GM18867 (cell line): ENCODE data around the gene KCNQ4.

ENCODE experiments used
- ATAC-seq: cut with Tn5 transposase; IDR thresholded peaks from one replicate; pipeline ENCODE4 v1.9.1; 2021; ENCODE audit warnings: mild to moderate bottlenecking, moderate library complexity; ENCODE audit not compliant: unreplicated experiment

Gene KCNQ4

GRCh38 chr1:40857737-40858136 is 74.2 kb downstream of the KCNQ4 start:
- no peak for ATAC-seq

- ATAC-seq: no peak
Observed at GRCh38 chr1:40858856-40859416, 75.3 kb downstream of the KCNQ4 start.

DNA sequence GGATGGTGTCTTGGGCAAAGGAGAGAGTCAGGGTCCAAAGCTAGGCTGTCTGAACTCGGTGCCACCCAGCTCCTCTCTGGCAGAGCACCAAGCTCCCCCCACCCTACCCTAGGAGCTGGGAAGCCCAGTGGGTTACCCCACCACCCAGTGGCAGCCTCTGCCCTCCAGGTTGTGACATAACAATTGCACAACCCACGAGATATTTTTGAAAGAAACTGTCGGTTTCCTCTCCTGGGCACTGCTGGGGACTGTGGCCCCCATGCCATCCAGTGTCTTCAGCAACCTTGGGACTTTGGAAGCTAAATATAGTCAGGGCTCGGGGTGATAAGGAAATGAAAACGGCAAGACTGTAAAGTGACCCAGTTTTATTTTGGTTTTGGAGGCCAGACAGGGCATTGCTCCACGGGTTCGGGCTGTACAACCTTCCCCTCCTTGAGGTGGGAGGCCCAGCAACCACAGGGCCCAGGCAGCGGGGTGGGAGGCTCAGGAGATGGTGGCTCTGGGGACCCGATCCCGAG is 77.2 kb downstream of the KCNQ4 start:
- no peak for ATAC-seq

- ATAC-seq: no peak
Observed at GRCh38 chr1:40861224-40862003, 77.8 kb downstream of the KCNQ4 start.

- peak; percentile 93 for ATAC-seq
Observed at GRCh38 chr1:40862008-40862863, 78.6 kb downstream of the KCNQ4 start, which contains the start of gene CITED4. Gene CITED4, minus strand, starts transcription at chr1:40862363. Its CDS starts 236 bp downstream, at chr1:40862127.

DNA sequence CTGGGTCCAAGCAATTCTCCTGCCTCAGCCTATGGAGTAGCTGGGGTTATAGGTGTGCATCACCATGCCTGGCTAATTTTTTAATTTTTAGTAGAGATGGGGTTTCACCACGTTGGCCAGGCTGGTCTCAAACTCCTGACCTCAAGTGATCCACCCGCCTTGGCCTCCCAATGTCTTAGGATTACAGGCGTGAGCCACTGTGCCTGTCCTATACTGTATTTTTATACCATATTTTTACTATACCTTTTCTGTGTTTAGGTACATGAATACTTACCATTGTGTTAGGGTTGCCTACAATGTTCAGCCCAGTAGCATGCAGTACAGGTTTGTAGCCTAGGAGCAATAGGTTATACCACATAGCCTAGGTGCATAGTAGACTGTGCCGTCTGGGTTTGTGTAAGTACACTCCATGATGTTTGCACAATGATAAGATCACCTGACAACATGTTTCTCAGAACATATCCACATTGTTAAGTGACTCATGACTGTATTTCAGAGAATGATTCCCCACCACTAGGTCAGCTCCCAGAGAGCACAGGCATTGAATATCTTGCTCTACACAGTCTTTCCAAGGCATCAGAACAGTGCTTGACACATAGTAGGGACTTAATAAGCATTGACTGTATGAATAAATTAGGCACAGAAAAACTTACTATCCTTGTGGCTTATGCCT is 84.6 kb downstream of the KCNQ4 start:
- ATAC-seq: no peak

- no peak for ATAC-seq
Observed at GRCh38 chr1:40870135-40870728, 86.6 kb downstream of the KCNQ4 start.

DNA sequence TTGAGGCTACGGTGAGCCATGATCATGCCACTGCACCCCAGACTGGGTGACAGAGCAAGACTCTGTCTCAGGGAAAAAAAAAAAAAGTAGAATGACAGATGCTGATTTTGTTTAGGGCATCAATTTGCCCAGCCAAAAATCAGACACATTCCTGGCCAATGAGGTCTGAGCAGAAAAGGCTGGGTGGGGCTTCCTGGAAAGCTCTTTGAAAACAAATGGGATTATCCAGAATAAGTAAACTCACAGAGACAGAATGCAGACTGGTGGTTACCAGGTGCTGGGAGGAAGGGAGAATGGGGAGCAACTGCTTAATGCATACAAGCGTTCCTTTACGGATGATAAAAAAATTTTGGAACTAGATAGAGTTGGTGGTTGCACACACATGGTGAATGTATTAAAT is 88.7 kb downstream of the KCNQ4 start:
- no peak for ATAC-seq

DNA sequence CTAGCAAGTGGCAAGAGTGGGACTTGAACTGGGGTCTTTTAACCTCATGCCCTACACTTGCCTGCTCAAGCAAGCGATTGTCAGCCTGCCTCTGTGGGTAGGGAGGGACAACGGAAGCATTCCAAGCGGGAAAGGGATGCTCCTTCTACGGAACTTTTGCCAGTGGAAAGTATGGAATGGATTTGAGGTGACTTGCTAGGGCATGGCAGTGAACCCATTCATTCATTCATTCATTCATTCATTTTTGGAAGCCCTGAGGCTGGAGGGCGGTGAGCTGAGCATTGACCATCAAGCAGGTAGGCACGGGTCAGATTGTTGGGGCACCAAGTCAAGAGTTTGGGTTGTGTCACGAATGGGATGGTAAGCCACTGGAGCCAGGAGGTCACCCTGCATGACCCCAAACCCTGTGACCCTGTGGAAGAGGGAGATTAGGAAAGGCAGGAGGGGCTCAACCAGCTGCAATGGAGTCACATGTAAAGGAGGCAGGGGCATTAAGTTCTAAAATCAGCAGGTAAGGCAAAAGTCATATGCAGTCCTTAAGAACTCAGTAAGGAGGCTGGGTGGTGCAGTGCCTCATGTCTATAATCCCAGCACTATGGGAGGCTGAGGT is 90.4 kb downstream of the KCNQ4 start:
- no peak for ATAC-seq

GRCh38 chr1:40876436-40876761 is 92.8 kb downstream of the KCNQ4 start:
- no peak for ATAC-seq

GRCh38 chr1:40876891-40877290 is 93.3 kb downstream of the KCNQ4 start:
- ATAC-seq: no peak

GRCh38 chr1:40877698-40878097 is 94.1 kb downstream of the KCNQ4 start:
- ATAC-seq: no peak

GRCh38 chr1:40878906-40879305 is 95.3 kb downstream of the KCNQ4 start:
- ATAC-seq: no peak

DNA sequence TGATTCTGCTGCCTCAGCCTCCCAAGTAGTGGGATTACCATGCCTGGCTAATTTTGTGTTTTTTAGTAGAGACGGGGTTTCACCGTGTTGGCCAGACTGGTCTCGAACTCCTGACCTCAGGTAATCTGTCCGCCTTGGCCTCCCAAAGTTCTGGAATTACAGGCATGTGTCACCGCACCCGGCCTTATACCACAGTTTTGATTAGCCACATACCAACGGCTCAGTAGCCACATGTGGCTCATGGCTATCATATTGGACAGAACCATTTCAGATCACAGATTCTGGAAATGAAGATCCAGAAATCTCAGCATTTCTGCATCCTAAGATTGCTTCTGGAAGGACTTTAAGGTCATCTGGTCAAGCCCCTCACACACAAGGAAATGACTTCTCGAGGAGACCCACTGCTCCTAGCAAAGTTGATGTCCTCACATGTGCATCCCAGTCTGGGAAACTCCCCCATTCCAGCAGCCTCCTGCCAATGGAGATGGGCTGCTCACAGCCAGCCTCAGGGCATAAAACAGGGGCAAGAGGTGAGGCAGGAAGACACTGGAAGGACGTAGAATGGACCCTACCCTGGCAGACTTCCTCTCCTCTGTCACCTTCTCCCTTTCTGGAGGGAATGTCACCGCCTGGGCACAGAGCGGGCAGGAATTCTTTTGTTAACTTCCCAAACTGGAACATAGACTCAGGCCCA is 96.0 kb downstream of the KCNQ4 start:
- no peak for ATAC-seq

- ATAC-seq: no peak
Observed at GRCh38 chr1:40880813-40881549, 97.4 kb downstream of the KCNQ4 start.

- ATAC-seq: no peak
Observed at GRCh38 chr1:40884055-40884795, 100.6 kb downstream of the KCNQ4 start.

DNA sequence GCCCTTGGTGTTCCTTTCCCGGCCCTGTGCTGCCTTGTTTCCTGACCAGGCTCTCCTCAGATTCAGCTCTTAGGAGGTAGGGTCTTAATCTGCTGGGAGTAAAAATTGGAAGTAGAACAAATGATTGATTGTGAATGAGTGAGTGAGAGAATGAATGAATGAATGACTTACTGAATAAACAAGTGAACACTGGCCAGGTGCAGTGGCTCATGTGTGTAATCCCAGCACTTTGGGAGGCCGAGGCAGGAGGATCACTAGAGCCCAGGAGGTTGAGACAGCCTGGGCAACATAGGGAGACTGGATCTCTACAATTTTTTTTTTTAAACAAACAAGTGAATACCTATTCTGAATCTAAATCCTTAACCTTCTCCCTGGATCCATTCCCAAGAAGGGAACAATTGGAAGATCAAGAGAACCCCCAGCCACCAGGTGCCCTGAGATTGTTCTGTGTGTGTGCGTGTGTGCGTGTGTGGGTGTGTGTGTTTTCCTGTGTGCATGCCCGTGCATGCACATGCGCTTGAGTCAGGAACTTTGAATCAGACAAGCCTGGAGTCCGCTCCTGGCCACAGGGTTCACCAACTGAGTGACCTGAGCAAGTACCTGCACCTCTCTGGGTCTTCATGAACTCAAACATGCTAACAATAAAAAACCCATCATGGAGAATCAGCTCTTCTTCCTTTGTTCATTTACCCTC is 102.9 kb downstream of the KCNQ4 start:
- no peak for ATAC-seq

DNA sequence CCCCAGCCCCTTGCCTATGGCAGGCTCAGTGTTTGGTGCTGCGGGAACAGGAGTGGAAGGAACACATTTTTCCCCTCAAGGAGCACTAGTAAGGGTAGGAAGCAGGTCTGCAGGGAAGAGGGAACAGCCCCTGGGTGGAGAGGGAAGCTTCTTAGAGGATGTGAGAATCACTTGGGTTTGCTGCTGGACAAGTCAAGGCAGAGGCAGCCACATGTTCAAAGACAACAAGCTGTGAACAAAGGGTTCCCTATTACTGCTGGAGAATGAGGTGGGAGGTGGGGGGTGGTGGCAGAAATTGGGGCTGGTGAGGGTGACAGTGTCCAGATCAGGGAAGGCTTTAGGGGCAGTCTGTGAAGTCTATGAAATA is 103.4 kb downstream of the KCNQ4 start:
- no peak for ATAC-seq
